Parathyroid adenoma (tissue), 2 donors: Measurements from ENCODE around the gene CAMSAP2.

ENCODE experiments used
- H2AFZ ChIP-seq: fragments of 300-600 bp; sonication (generic); one replicate; pipeline ENCODE4 v1.7.0; 2017; ENCODE audit warnings: antibody characterized with exemption, mild to moderate bottlenecking
- H3K27ac ChIP-seq: fragments of 300-600 bp; sonication (generic); one replicate; pipeline ENCODE4 v1.7.0; 2017
- H3K27me3 ChIP-seq: fragments of 300-600 bp; sonication (generic); one replicate; pipeline ENCODE4 v1.7.0; 2017; ENCODE audit warnings: low read length; ENCODE audit not compliant: control insufficient read depth, insufficient read depth
- H3K36me3 ChIP-seq: fragments of 300-600 bp; sonication (generic); one replicate; pipeline ENCODE4 v1.7.0; 2017; ENCODE audit warnings: low read length; ENCODE audit not compliant: control insufficient read depth, insufficient read depth
- H3K4me1 ChIP-seq: fragments of 300-600 bp; sonication (generic); one replicate; pipeline ENCODE4 v1.7.0; 2017; ENCODE audit warnings: control low read depth
- H3K4me2 ChIP-seq: fragments of 300-600 bp; sonication (generic); one replicate; pipeline ENCODE4 v1.7.0; 2017; ENCODE audit warnings: low read length
- H3K4me3 ChIP-seq: fragments of 300-600 bp; sonication (generic); one replicate; pipeline ENCODE4 v1.7.0; 2017; ENCODE audit warnings: low read depth, low read length
- H3K79me2 ChIP-seq: fragments of 300-600 bp; sonication (generic); one replicate; pipeline ENCODE4 v1.7.0; 2017; ENCODE audit warnings: control low read depth
- H3K9ac ChIP-seq: fragments of 300-600 bp; sonication (generic); one replicate; pipeline ENCODE4 v1.7.0; 2017; ENCODE audit warnings: mild to moderate bottlenecking
- H3K9me3 ChIP-seq: fragments of 300-600 bp; sonication (generic); one replicate; pipeline ENCODE4 v1.7.0; 2017; ENCODE audit warnings: low read length; ENCODE audit not compliant: control insufficient read depth
- CTCF ChIP-seq: fragments of 300-600 bp; sonication (generic); IDR thresholded peaks from one replicate; pipeline ENCODE4 v1.7.0; 2017; ENCODE audit warnings: antibody characterized with exemption, mild to moderate bottlenecking
- donor health status: primary hyperparathyroidism.

CAMSAP2 gene

GRCh38 chr1:200738327-200738948 lies at the start of gene CAMSAP2:
Gene CAMSAP2, plus strand, starts transcription at chr1:200738893. Its CDS starts 935 bp downstream, at chr1:200739828.
- TF ChIP-seq CTCF: no peak
- Histone ChIP-seq H3K4me2 (peak within 1 kb of the TSS; percentile 73), H3K27me3 (no peaks in the 10 kb centered on the region), H3K36me3 (no peaks in the 10 kb centered on the region), H3K27ac (peak within 1 kb of the TSS; percentile 93), H3K4me1 (no peaks in the 10 kb centered on the region), H2AFZ (peak within 1 kb of the TSS; percentile 95), H3K9me3 (no peaks in the 10 kb centered on the region), H3K4me3 (peak within 1 kb of the TSS; percentile 91), H3K9ac (peak within 1 kb of the TSS; percentile 93), H3K79me2 (peaks cover 3% of the 10 kb centered on the region)

- H3K36me3 ChIP-seq: no peaks in the 10 kb centered on the region
- no peak overlapping the region for H3K9ac ChIP-seq
- no peak overlapping the region for H3K27ac ChIP-seq
- H3K4me2 ChIP-seq: no peak overlapping the region
- H3K4me1 ChIP-seq: no peaks in the 10 kb centered on the region
- no peaks in the 10 kb centered on the region for H3K9me3 ChIP-seq
- H3K4me3 ChIP-seq: no peak overlapping the region
- TF ChIP-seq CTCF: no peak
- no peaks in the 10 kb centered on the region for H3K27me3 ChIP-seq
- H2AFZ ChIP-seq: no peak overlapping the region
- no peaks in the 10 kb centered on the region for H3K79me2 ChIP-seq
Observed at GRCh38 chr1:200692316-200692715, 46.4 kb upstream of the CAMSAP2 start.

- Histone ChIP-seq H3K9me3 (no peaks in the 10 kb centered on the region), H3K36me3 (no peaks in the 10 kb centered on the region), H3K4me3 (no peak overlapping the region), H3K79me2 (no peaks in the 10 kb centered on the region), H3K4me1 (no peaks in the 10 kb centered on the region), H3K9ac (no peak overlapping the region), H3K27ac (no peak overlapping the region), H2AFZ (no peak overlapping the region), H3K27me3 (no peaks in the 10 kb centered on the region), H3K4me2 (no peak overlapping the region)
- no peak for TF ChIP-seq CTCF
Observed at GRCh38 chr1:200693327-200693726, 45.4 kb upstream of the CAMSAP2 start.

GRCh38 chr1:200694738-200695137 lies 44.0 kb upstream of the CAMSAP2 start:
- Histone ChIP-seq H3K79me2 (no peaks in the 10 kb centered on the region), H3K4me1 (no peaks in the 10 kb centered on the region), H3K36me3 (no peaks in the 10 kb centered on the region), H3K27me3 (no peaks in the 10 kb centered on the region), H2AFZ (no peak overlapping the region), H3K9me3 (no peaks in the 10 kb centered on the region), H3K9ac (no peak overlapping the region), H3K4me3 (no peak overlapping the region), H3K27ac (no peak overlapping the region), H3K4me2 (no peak overlapping the region)
- TF ChIP-seq CTCF: no peak

- Histone ChIP-seq H3K9ac (no peak overlapping the region), H3K4me2 (no peak overlapping the region), H3K27me3 (no peaks in the 10 kb centered on the region), H3K9me3 (no peaks in the 10 kb centered on the region), H3K36me3 (no peaks in the 10 kb centered on the region), H3K79me2 (no peaks in the 10 kb centered on the region), H3K4me1 (no peaks in the 10 kb centered on the region), H3K27ac (no peak overlapping the region), H2AFZ (no peak overlapping the region), H3K4me3 (no peak overlapping the region)
- TF ChIP-seq CTCF: no peak
Observed at GRCh38 chr1:200699871-200700270, 38.8 kb upstream of the CAMSAP2 start.
